K562 (cell line): Measurements from ENCODE around the gene ARAP1. TPM values are rescaled to one million over a fixed set of nuclear protein-coding genes. Genes with fewer than 3 reads are reported as not detected.

Source experiments
- ATAC-seq: fragments of 200-7000 bp; cut with Tn5 transposase; 3 replicates; pipeline ENCODE4 v1.9.1; 2020; ENCODE audit warnings: moderate library complexity
- BruUV-seq: library from RNA; stranded (reverse); fragments of 400-500 nt; replicated peaks from 2 replicates; lab custom pipeline; 2021; lab: Mats Ljungman, UMichigan
- CTCF ChIA-PET: fragments of 300-600 bp; formaldehyde crosslinking; extraction: SDS; loops from one replicate; lab custom pipeline; 2021; ENCODE audit warnings: low intra/inter-chr PET ratio; lab: Yijun Ruan, JAX
- POLR2A ChIA-PET: fragments of 300-600, 350-650 bp; sonication (Branson Sonifier 250); formaldehyde crosslinking; extraction: SDS; loops from one replicate; lab custom pipeline; 2021; ENCODE audit warnings: antibody characterized with exemption, inconsistent platforms; lab: Yijun Ruan, JAX
- DNase-seq, 4 experiments: peaks; one replicate each; pipeline versions ENCODE4 v3.0.0 to v3.0.0-alpha.2; 2011 to 2018; ENCODE audit warnings: low spot score in 3 of 4, mixed read lengths in 3 of 4; ENCODE audit errors: extremely low read depth in 1 of 4
- FAIRE-seq: peaks from 2 replicates; lab custom pipeline; 2011; peaks lifted over from hg19 to GRCh38; lab: Jason Lieb, UNC
- H2AFZ ChIP-seq: 2 replicates; pipeline ENCODE4 v1.6.0; 2011; ENCODE audit warnings: low read depth, low read length, control low read depth, inconsistent platforms
- H3K27ac ChIP-seq: fragments of 200-600 bp; 3 replicates; pipeline ENCODE4 v1.8.0; 2011; ENCODE audit warnings: low read depth, mild to moderate bottlenecking, control low read depth, inconsistent platforms, low read length, moderate library complexity, mixed read lengths; ENCODE audit errors: extremely low read depth
- H3K27me3 ChIP-seq, 2 experiments: fragments of 300-600 bp in 1 of 2; 2 replicates in 1 of 2; 3 replicates in 1 of 2; pipeline versions ENCODE4 v1.6.0 to v1.8.0; 2011; ENCODE audit warnings: inconsistent platforms in 2 of 2, low read length in 2 of 2, mild to moderate bottlenecking in 1 of 2, mixed read lengths in 1 of 2, moderate library complexity in 1 of 2; ENCODE audit not compliant: control insufficient read depth in 2 of 2, insufficient read depth in 2 of 2
- H3K36me3 ChIP-seq: fragments of 300-600 bp; 3 replicates; pipeline ENCODE4 v1.8.0; 2011; ENCODE audit warnings: mild to moderate bottlenecking, low read length, inconsistent platforms; ENCODE audit not compliant: control insufficient read depth, insufficient read depth
- H3K4me1 ChIP-seq, 2 experiments: fragments of 200-600 bp in 1 of 2; replicated peaks in 1 of 2; 2 replicates in 1 of 2; 3 replicates in 1 of 2; pipeline versions ENCODE4 v1.5.1 to v1.8.0; 2011; ENCODE audit warnings: inconsistent platforms in 2 of 2, low read length in 2 of 2, mild to moderate bottlenecking in 1 of 2, mixed read lengths in 1 of 2, moderate library complexity in 1 of 2; ENCODE audit not compliant: control insufficient read depth in 2 of 2, insufficient read depth in 2 of 2
- H3K4me2 ChIP-seq: 2 replicates; pipeline ENCODE4 v1.6.1; 2011; ENCODE audit warnings: low read length, control low read depth, inconsistent platforms, mixed read lengths; ENCODE audit not compliant: insufficient read depth
- H3K4me3 ChIP-seq: fragments of 200-600 bp; sonication (generic), shearing (Covaris generic); 2 replicates; pipeline ENCODE4 v1.5.1; 2016; ENCODE audit warnings: control low read depth, inconsistent platforms
- H3K79me2 ChIP-seq: fragments of 200-600 bp; 3 replicates; pipeline ENCODE4 v1.8.0; 2011; ENCODE audit warnings: low read length, inconsistent platforms; ENCODE audit not compliant: control insufficient read depth, insufficient read depth
- H3K9ac ChIP-seq, 2 experiments: 2 replicates each; pipeline versions ENCODE4 v1.6.0 to v1.6.1; 2011; ENCODE audit warnings: low read depth in 2 of 2, low read length in 2 of 2, control low read depth in 1 of 2, inconsistent platforms in 1 of 2, mild to moderate bottlenecking in 1 of 2, mixed read lengths in 1 of 2; ENCODE audit not compliant: insufficient read depth in 1 of 2
- H3K9me1 ChIP-seq: one replicate; pipeline ENCODE4 v1.6.0; 2011; ENCODE audit warnings: inconsistent platforms, mild to moderate bottlenecking, low read length, moderate library complexity; ENCODE audit not compliant: control insufficient read depth, insufficient read depth
- H3K9me3 ChIP-seq: replicated peaks from 2 replicates; pipeline ENCODE4 v1.5.1; 2011; ENCODE audit warnings: low read depth, low read length, inconsistent platforms; ENCODE audit not compliant: control insufficient read depth, insufficient read depth
- H4K20me1 ChIP-seq: replicated peaks from 2 replicates; pipeline ENCODE4 v1.6.1; 2011; ENCODE audit warnings: low read length, inconsistent platforms, mixed read lengths; ENCODE audit not compliant: control insufficient read depth, insufficient read depth
- ARHGAP35 ChIP-seq: fragments of 450-650 bp; IDR thresholded peaks from 2 replicates; pipeline ENCODE4 v1.6.1; 2018; ENCODE audit not compliant: partially characterized antibody
- ATF1 ChIP-seq, 2 experiments: fragments of 450-650 bp in 1 of 2; IDR thresholded peaks; 2 replicates each; pipeline ENCODE4 v1.6.1; 2016; ENCODE audit warnings: missing compliant biosample characterization in 1 of 2, missing genetic modification characterization in 1 of 2
- E2F6 ChIP-seq, 2 experiments: IDR thresholded peaks; 2 replicates each; pipeline ENCODE4 v1.6.1; 2011; ENCODE audit warnings: borderline replicate concordance in 1 of 2, control low read depth in 1 of 2, low read depth in 1 of 2, low read length in 1 of 2, mild to moderate bottlenecking in 1 of 2, mixed read lengths in 1 of 2, moderate library complexity in 1 of 2; ENCODE audit not compliant: insufficient read depth in 1 of 2, insufficient read length in 1 of 2, poor library complexity in 1 of 2, severe bottlenecking in 1 of 2; ENCODE audit errors: extremely low read depth in 1 of 2
- HNRNPL ChIP-seq: fragments of 200-400 bp; formaldehyde crosslinking; IDR thresholded peaks from 2 replicates; pipeline ENCODE4 v1.6.1; 2017; ENCODE audit warnings: low read depth, mild to moderate bottlenecking, low read length
- RBFOX2 ChIP-seq: fragments of 200-400 bp; formaldehyde crosslinking; IDR thresholded peaks from 2 replicates; pipeline ENCODE4 v1.6.1; 2017; ENCODE audit warnings: low read depth, mild to moderate bottlenecking, low read length, moderate library complexity
- XRCC4 ChIP-seq: IDR thresholded peaks from one replicate; pipeline ENCODE4 v1.6.1; 2011; ENCODE audit not compliant: insufficient read depth, insufficient read length; ENCODE audit errors: extremely low read depth
- WGBS: fragments of 100-300 bp; shearing (Covaris generic); methylation state at CpG from one replicate; pipeline ENCODE4 v1.1.6; 2016; ENCODE audit warnings: low coverage, mixed read lengths; ENCODE audit not compliant: insufficient coverage; ENCODE audit errors: missing lambda C conversion rate; 5-methylcytosine and 5-hydroxymethylcytosine counted together
- in situ Hi-C: fragments of 300-500 bp; cut with MboI; formaldehyde crosslinking; loops from 4 replicates; pipeline ENCODE4 v1.15.0; 2018; ENCODE audit warnings: inconsistent platforms, mixed read lengths
- intact Hi-C: fragments of 100-400 bp; cut with micrococcal nuclease; formaldehyde crosslinking; loops from 2 replicates; pipeline ENCODE4 v1.14.2; 2022
- polyA plus RNA-seq, 8 experiments: library from polyadenylated mRNA; depleted of rRNA in 4 of 8; stranded (reverse) in 5 of 8; unstranded in 3 of 8; fragments of >200 nt; fragmentation: Nextera tagmentation in 2 of 8; fragmentation: Illumina TruSeq in 1 of 8; extraction: Ambion mirVana in 2 of 8; extraction: Trizol in 1 of 8; gene quantifications; 2 replicates each; pipeline versions ENCODE4 v1.2.1 to v1.2.3, GENCODE V29; 2011 to 2014; ENCODE audit warnings: inconsistent platforms in 1 of 8, missing spikeins in 1 of 8
- total RNA-seq, 7 experiments: library from RNA; depleted of rRNA in 6 of 7; stranded (reverse); fragments of >200 nt in 6 of 7; fragmentation: Illumina TruSeq in 2 of 7; extraction: Trizol in 2 of 7; gene quantifications; 2 replicates each; pipeline versions ENCODE4 v1.2.1 to v1.2.3, GENCODE V29; 2011 to 2021; ENCODE audit warnings: low replicate concordance in 1 of 7
- TF ChIP-seq, protein P1 (sequence below): sonication (generic); formaldehyde crosslinking; IDR thresholded peaks from 2 replicates; pipeline ENCODE4 v1.8.0; 2023; ENCODE audit warnings: mild to moderate bottlenecking, missing genetic modification reagents
- TF ChIP-seq, protein P2 (sequence below): fragments of 250-450 bp; sonication (Bioruptor Pico); IDR thresholded peaks from 2 replicates; pipeline ENCODE4 v1.4.0; 2020; ENCODE audit warnings: mild to moderate bottlenecking, moderate library complexity

The ARAP1 gene
- total and polyA plus RNA-seq, 9 of the 15 experiments (the other 6 are each of a cell fraction or from before 2014, with no cell fraction given), result 0.23 to 67.0 (median 24.6) TPM

- Histone ChIP-seq H2AFZ (no peak overlapping the region), H3K4me2 (no peak overlapping the region), H3K27me3 (no peaks in the 10 kb centered on the region), H3K27ac (no peak overlapping the region), H3K9ac (peak overlapping the region in 1 of 2 experiments; percentile 70; a peak in 2 of 4 replicates), H3K36me3 (no peaks in the 10 kb centered on the region; the same call in 1 of the 3 replicates), H3K4me1 (peaks cover 32 to 53% of the 10 kb centered on the region in 2 experiments), H3K9me1 (peaks cover 7% of the 10 kb centered on the region), H3K4me3 (no peak overlapping the region), H3K9me3 (no peaks in the 10 kb centered on the region), H4K20me1 (no peaks in the 10 kb centered on the region), H3K79me2 (peaks cover 3% of the 10 kb centered on the region; the same call in 1 of the 3 replicates)
- FAIRE-seq, result no peak
- TF ChIP-seq E2F6 (IDR thresholded peaks at IDR 0.05; ENCODE audit: borderline replicate concordance in 1 of 2, extremely low read depth in 1 of 2, insufficient read depth in 1 of 2, insufficient read length in 1 of 2, low read depth in 1 of 2, low read length in 1 of 2, poor library complexity in 1 of 2, severe bottlenecking in 1 of 2) (no peak), RBFOX2 (peak; percentile 54), ARHGAP35 (no peak), HNRNPL (0 out of 2 replicates have a peak, but pooled peaks have one; percentile 28), XRCC4 (no peak), ATF1 (CRISPR knock-in tag; IDR thresholded peaks at IDR 0.05) (no peak), ATF1 (tag; IDR thresholded peaks at IDR 0.05) (no peak)
- TF ChIP-seq, protein P1, sequence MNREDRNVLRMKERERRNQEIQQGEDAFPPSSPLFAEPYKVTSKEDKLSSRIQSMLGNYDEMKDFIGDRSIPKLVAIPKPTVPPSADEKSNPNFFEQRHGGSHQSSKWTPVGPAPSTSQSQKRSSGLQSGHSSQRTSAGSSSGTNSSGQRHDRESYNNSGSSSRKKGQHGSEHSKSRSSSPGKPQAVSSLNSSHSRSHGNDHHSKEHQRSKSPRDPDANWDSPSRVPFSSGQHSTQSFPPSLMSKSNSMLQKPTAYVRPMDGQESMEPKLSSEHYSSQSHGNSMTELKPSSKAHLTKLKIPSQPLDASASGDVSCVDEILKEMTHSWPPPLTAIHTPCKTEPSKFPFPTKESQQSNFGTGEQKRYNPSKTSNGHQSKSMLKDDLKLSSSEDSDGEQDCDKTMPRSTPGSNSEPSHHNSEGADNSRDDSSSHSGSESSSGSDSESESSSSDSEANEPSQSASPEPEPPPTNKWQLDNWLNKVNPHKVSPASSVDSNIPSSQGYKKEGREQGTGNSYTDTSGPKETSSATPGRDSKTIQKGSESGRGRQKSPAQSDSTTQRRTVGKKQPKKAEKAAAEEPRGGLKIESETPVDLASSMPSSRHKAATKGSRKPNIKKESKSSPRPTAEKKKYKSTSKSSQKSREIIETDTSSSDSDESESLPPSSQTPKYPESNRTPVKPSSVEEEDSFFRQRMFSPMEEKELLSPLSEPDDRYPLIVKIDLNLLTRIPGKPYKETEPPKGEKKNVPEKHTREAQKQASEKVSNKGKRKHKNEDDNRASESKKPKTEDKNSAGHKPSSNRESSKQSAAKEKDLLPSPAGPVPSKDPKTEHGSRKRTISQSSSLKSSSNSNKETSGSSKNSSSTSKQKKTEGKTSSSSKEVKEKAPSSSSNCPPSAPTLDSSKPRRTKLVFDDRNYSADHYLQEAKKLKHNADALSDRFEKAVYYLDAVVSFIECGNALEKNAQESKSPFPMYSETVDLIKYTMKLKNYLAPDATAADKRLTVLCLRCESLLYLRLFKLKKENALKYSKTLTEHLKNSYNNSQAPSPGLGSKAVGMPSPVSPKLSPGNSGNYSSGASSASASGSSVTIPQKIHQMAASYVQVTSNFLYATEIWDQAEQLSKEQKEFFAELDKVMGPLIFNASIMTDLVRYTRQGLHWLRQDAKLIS (CRISPR knock-in tag), result no peak
- TF ChIP-seq, protein P2, sequence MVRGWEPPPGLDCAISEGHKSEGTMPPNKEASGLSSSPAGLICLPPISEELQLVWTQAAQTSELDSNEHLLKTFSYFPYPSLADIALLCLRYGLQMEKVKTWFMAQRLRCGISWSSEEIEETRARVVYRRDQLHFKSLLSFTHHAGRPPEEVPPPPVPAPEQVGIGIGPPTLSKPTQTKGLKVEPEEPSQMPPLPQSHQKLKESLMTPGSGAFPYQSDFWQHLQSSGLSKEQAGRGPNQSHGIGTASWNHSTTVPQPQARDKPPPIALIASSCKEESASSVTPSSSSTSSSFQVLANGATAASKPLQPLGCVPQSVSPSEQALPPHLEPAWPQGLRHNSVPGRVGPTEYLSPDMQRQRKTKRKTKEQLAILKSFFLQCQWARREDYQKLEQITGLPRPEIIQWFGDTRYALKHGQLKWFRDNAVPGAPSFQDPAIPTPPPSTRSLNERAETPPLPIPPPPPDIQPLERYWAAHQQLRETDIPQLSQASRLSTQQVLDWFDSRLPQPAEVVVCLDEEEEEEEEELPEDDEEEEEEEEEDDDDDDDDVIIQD (CRISPR knock-in tag), result no peak
- no TSS peak for BruUV-seq
- ATAC-seq, result no peak
- ChIA-PET CTCF (no interaction called here), POLR2A (interaction anchor here (0.5 to 1.4 kb wide), 3 partner anchors 43 to 507 kb away, joined by 3 to 4 read pairs (median 4); no protein-coding TSS in a partner anchor)
- intact Hi-C loops, result no loop called here
- DNase-seq, result no peak
- in situ Hi-C loops, result no loop called here
- WGBS, result 68% methylated on average over 12 of the region's 12 CpGs
Measured at GRCh38 chr11:72772059-72772458, 19.9 kb upstream of the ARAP1 start.
